Lower leg skin (tissue), 3 donors: ENCODE data around the gene TPM3.

Source experiments
- CTCF ChIP-seq, 3 donors: fragments of 450-650 bp; IDR thresholded peaks; one replicate each; pipeline ENCODE4 v1.5.1; 2016; ENCODE audit warnings: antibody characterized with exemption in 3 of 3, mild to moderate bottlenecking in 3 of 3, moderate library complexity in 2 of 3
- POLR2A ChIP-seq, 2 donors: fragments of 450-650 bp; IDR thresholded peaks; one replicate each; pipeline ENCODE4 v1.6.1; 2016 to 2017; ENCODE audit warnings: antibody characterized with exemption in 2 of 2, mild to moderate bottlenecking in 1 of 2, moderate library complexity in 1 of 2

DNA sequence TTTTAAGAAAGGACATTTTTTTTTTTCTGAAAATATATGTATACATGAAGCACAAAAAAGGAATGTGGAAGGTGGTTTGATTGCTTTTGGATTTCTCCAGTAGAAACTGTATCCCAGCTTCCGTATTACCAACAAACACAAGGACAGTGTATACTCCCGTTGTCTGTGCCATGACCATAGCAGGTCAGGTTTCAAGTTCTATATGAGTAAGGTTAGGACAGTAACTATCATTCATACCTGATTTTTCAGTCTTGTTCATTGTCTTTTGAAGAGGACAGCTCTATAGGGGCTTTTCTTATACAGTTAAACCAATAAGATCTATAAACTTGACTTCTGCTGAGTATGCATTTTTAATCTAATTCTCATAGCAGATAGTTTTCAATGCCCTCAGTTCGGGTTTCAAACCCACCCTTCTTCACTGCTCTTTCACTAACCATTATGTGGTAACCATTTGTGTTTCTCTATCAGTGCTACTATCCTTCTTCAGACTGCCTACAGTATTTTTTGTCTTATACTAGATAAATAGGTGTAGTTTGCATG, 48.5 kb upstream of the TPM3 start:
- TF ChIP-seq POLR2A (IDR thresholded peaks at IDR 0.05) (no peak), CTCF (IDR thresholded peaks at IDR 0.05) (no peak)
